Stimulated activated CD8-positive, alpha-beta memory T cell treated with anti-CD3 and anti-CD28 coated beads, Interleukin-15, amount 100 ng/mL, for 4 hours (primary cell): ENCODE data around the gene NDOR1.
A peak's percentile ranks its signal among the peaks of the same experiment; 100 is the strongest.
"Not testable (repeated sequence)": the region's sequence is repeated elsewhere in the genome, so short reads cannot be mapped to it uniquely, and the experiment has no call there.

Experiments used
- DNase-seq, 2 donors: peaks; one replicate each; pipeline ENCODE4 v3.0.0-alpha.2; 2020; ENCODE audit warnings: low read depth in 2 of 2

NDOR1 gene

DNA sequence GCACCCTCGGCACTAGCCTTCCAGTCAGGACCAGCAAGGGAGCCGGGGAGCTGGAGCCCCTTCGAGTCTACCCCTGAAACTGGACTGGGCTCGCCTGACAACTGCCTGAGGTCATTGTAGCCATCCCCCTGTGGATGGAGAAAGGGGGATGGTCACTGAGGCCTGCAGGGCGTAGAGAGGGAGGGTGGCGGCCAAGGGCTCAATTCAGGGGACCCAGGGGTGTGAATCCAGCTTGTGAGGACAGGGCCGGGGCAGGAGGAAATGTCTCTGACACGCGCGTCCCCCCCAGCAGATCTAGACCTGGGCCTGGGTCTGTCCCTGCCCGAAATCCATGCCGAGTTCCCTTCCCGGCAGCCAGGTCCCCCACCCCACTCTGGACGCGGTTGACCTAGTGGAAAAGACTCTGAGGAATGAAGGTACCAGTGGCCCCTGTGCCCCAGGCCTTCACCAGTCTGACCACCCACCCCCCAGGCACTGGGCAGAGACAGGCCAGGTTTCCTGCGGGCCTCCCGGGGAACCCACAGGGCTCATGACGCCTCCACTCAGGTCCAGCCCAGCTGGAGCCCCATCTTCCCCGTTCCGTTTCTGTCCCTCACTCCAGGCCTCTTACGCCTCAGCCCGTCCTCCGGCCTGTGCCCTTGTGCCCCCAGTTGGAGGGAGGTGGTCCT is 26.0 kb downstream of the NDOR1 start:
- no peak for DNase-seq

DNA sequence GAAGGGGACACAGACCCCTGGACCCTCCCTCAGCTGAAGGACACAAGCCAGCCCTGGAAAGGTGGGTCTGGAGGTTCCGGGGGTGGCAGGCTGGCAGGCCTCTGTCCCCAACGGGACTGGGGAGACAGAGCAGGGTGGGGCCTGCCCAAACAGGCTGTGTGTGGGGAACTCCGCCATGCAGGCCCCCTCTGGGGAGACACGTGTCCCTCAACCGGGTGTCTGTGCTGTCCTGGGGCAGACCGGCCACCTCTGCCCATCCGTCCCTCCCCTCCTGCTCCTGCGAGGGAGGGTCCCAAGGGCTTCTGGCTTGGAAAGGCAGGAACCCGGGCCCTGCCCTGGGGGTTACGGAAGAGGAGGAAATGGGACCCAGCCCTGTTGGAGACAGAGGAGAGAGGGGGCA is 26.6 kb downstream of the NDOR1 start:
- no peak for DNase-seq

DNA sequence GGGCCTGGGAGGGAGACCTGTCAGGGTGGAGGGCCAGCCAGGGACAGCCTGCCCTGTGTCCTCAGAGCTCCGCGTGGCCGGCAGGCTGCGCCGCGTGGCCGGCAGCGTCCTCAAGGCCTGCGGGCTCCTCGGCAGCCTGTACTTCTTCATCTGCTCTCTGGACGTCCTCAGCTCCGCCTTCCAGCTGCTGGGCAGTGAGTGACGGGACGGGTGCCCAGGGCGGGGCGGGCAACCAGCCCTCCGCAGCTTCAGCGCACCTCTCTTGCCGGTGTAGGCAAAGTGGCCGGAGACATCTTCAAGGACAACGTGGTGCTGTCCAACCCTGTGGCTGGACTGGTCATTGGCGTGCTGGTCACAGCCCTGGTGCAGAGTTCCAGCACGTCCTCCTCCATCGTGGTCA is 27.0 kb downstream of the NDOR1 start:
- DNase-seq, result no peak

- DNase-seq, result no peak
Measured at GRCh38 chr9:137233143-137233980, 27.9 kb downstream of the NDOR1 start.

- DNase-seq, result no peak
Measured at GRCh38 chr9:137234055-137234697, 28.7 kb downstream of the NDOR1 start.

GRCh38 chr9:137234758-137235423 is 29.4 kb downstream of the NDOR1 start:
- no peak for DNase-seq

DNA sequence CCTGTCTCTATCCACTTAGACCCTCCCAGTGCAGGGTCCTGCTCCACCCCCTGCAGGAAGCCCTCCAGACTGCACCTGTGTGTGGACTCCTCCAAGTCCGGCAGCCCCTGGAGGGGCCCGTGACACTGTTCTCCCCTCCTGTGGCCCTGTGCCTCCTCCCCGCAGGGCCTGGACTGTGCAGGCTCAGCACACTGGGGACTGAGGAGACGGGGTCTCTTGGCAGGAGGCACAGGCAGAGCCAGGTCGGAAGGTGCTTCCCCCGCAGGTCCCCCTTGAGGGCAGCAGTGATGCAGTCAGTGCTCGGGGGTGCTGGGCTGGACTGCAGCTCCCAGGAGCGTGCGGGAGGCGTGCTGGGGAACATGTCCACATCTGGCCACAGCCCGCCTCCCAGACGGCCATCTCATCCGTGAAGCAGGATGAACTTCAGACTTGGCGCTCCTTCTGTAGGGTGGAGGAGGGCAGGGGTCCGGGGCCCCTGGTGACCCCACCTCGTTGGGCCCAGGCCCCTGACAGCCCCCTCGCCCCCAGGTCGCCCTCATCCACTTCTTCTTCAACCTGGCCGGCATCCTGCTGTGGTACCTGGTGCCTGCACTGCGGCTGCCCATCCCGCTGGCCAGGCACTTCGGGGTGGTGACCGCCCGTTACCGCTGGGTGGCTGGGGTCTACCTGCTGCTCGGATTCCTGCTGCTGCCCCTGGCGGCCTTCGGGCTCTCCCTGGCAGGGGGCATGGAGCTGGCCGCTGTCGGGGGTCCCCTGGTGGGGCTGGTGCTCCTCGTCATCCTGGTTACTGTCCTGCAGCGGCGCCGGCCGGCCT is 30.1 kb downstream of the NDOR1 start:
- no peak for DNase-seq

DNA sequence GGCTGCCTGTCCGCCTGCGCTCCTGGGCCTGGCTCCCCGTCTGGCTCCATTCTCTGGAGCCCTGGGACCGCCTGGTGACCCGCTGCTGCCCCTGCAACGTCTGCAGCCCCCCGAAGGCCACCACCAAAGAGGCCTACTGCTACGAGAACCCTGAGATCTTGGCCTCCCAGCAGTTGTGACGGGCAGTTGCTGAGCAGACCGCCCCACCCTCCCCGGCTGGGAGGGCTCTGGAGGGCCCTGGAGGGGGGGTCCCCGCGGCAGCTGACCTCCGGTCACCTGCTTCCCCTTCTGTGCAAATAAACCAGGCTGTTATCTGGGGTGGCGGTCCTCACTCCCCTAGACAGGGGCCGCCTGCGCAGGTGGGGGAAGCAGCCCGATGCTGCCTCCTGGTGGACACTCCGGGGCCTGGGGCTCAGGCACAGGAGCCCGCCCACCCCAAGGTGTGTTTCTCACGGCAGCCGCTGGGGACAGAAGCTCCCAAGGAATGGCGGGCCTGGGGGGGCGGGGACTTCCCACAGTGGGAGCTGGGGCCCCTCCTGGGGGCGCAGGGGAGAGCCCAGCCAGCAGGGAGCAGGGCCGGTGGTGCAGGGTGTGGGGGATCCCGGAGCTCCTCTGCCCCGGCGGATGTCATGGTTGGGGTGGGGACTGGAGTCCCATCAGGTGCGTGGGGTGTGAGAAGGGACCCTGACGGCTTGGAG is 30.9 kb downstream of the NDOR1 start:
- DNase-seq, result peak; percentile 74 to 80

DNA sequence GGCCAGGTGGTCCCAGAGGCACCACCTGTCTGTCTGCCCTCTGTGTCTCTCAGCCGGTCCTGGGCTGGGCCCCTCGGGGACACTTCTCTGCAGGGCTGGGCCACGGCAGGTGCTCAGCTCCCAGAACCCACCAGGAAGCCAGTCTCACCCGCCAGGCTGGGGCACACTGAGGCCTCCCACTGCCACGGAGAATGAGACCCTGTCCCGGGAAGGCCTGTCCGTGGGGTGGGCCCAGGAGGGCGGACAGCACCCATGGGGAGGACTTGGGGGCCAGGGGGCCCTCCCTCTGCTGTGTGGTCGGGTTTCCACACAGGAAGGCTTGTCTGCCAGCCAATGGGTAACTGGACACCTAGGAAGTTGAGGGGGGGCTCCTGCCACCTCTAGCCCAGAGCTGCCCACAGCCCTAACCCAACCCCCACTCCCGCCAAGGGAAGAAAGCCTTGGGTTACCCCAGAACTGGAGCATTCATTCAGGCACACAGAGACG is 31.5 kb downstream of the NDOR1 start:
- no peak for DNase-seq

- DNase-seq, result no peak
Measured at GRCh38 chr9:137237759-137238726, 32.5 kb downstream of the NDOR1 start.

DNA sequence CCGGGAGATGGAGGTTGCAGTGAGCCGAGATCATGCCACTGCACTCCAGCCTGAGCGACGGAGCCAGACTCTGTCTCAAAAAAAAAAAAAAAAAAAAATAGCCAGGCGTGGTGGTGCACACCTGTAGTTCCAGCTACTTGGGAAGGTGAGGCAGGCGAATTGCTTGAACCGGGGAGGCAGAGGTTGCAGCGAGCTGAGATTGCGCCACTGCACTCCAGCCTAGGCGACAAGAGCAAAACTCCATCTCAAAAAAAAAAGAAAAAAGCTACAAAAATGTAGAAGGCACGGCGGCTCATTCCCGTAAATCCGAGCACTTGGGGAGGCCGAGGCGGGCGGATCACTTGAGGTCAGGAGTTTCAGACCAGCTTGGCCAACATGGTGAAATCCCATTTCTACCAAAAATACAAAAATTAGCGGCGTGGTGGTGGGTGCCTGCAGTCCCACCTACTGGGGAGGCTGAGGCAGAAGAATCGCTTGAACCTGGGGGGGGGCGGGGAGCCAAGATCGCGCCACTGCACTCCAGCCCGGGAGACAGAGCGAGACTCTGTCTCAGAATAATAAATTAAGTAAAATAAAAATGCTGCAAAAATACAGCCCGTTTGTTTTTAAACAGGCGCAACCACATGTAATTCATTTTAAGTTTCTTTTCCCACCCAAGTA is 34.2 kb downstream of the NDOR1 start:
- DNase-seq, result not testable (repeated sequence)

DNA sequence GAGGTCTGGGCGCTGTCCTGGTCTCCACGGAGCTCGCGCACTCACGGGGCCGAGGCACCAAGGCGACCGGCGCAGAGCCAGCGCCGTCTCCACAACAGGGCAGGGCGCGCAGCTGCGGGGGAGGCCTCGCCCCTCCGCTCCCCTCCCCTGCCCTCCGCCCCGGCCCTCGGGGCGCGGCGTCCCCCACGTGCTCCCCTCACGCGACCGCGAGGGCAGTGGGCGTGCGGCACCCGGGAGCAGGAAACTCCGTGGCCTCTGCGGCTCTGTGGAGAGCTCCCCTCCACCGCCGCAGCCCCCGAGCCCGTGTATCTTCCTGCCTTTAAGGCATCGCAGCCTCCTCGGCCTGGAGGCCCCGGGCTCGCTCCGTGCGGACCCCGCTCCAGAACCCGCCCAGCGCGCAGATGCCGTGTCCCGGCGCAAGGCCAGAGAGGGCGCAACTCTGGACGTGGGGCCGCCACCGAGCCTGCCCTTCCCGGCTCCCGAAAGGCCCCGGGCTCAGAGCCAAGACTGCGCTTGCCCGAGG is 34.9 kb downstream of the NDOR1 start:
- DNase-seq, result peak; percentile 58 to 67

DNA sequence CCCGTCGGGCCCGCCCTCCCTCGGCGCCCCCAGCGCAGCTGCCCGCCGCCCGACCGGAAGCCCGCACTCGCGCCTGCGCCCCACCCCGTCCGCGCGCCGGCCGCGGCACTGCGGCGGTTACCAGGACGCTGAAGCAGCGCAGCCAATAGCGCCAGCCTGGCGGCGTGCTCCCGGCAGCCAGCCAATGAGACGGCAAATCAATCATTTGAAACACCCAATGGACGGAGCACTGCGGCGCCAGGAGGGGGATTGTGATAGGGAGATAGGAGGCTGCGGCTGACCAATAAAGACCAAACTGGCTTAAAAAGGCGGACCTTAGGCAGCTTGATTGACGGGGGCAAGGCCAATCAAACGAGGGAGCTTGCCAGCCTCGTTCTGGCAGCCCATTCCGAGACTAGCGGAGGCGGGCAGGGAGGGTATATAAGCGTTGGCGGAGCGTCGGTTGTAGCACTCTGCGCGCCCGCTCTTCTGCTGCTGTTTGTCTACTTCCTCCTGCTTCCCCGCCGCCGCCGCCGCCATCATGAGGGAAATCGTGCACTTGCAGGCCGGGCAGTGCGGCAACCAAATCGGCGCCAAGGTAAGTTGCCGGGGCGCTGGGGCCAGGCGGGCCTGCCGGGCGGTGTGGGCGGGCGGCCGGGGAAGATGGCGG is 35.5 kb downstream of the NDOR1 start, which contains the start of gene TUBB4B:
Gene TUBB4B (plus strand): TSS at position 447 of the 649 bp plus-strand sequence. CDS start 74 bp downstream, at position 521.
- peak; percentile 95 to 98 for DNase-seq

DNA sequence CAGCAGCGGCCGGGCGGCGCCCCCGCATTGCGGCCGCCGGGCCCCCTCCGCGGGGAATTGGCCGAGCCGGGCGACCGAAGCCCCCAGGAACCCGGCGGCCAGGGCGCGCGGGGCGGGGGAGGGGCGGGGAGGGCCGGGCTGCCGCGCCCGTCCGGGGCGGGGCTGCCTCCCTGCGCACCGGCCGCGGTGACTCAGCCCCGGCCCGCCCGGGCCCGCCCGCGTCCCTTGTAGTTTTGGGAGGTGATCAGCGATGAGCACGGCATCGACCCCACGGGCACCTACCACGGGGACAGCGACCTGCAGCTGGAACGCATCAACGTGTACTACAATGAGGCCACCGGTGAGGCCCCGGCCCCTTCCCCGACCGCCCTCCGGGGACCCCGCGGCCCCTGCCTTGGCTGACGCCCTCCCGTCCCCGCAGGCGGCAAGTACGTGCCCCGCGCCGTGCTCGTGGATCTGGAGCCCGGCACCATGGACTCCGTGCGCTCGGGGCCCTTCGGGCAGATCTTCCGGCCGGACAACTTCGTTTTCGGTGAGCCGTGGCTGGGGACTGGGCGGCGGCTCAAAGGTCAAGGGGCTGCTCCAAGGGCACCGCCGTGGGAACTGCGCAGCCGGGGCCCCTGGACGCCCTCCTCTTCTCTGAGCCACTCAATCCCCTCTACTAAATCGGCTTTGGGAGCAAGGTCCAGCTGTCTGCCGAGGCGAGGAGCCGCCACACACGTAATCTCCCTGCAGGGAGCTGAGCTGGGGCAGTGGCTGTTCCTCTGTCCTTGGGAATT is 36.2 kb downstream of the NDOR1 start:
- peak; percentile 55 to 66 for DNase-seq

DNA sequence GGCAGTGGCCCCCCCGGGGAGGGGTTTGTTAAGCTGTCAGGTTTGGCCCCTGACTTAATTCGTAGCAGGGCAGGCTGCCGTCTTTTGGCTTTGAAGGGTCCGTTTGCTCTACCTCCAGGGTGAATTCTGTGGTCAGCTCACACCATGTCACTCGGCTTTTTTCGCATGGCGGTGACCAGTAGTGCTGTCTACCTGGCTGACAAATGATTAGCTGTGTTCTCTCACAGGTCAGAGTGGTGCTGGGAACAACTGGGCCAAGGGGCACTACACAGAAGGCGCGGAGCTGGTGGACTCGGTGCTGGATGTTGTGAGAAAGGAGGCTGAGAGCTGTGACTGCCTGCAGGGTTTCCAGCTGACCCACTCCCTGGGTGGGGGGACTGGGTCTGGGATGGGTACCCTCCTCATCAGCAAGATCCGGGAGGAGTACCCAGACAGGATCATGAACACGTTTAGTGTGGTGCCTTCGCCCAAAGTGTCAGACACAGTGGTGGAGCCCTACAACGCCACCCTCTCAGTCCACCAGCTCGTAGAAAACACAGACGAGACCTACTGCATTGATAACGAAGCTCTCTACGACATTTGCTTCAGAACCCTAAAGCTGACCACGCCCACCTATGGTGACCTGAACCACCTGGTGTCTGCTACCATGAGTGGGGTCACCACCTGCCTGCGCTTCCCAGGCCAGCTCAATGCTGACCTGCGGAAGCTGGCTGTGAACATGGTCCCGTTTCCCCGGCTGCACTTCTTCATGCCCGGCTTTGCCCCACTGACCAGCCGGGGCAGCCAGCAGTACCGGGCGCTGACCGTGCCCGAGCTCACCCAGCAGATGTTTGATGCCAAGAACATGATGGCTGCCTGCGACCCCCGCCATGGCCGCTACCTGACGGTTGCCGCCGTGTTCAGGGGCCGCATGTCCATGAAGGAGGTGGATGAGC is 37.0 kb downstream of the NDOR1 start:
- DNase-seq, result no peak

- not testable (repeated sequence) for DNase-seq
Measured at GRCh38 chr9:137243266-137243625, 37.7 kb downstream of the NDOR1 start.
